ENCODE measurements around the gene PDZRN3.

PDZRN3 gene

GRCh38 chr3:73409138-73409763, 215.5 kb downstream of the PDZRN3 start:
- no peak for DNase-seq

- no peak for DNase-seq
Observed at GRCh38 chr3:73408634-73409033, 216.1 kb downstream of the PDZRN3 start.

- no peak for DNase-seq
Observed at GRCh38 chr3:73407577-73407976, 217.2 kb downstream of the PDZRN3 start.

- no peak for DNase-seq
Observed at GRCh38 chr3:73405853-73406252, 218.9 kb downstream of the PDZRN3 start.

- DNase-seq: no peak
Observed at GRCh38 chr3:73405000-73405399, 219.7 kb downstream of the PDZRN3 start.

GRCh38 chr3:73404435-73404834, 220.3 kb downstream of the PDZRN3 start:
- DNase-seq: no peak

GRCh38 chr3:73403444-73403843, 221.3 kb downstream of the PDZRN3 start:
- DNase-seq: no peak

GRCh38 chr3:73401616-73402279, 223.0 kb downstream of the PDZRN3 start:
- no peak for DNase-seq

- no peak for DNase-seq
Observed at GRCh38 chr3:73401059-73401458, 223.7 kb downstream of the PDZRN3 start.

GRCh38 chr3:73399666-73400253, 225.0 kb downstream of the PDZRN3 start:
- no peak for DNase-seq

- no peak for DNase-seq
Observed at GRCh38 chr3:73399106-73399505, 225.6 kb downstream of the PDZRN3 start.

- no peak for DNase-seq
Observed at GRCh38 chr3:73398084-73398483, 226.7 kb downstream of the PDZRN3 start.

- DNase-seq: no peak
Observed at GRCh38 chr3:73394240-73394639, 230.5 kb downstream of the PDZRN3 start.

- no peak for DNase-seq
Observed at GRCh38 chr3:73393005-73393404, 231.7 kb downstream of the PDZRN3 start.

GRCh38 chr3:73391984-73392383, 232.8 kb downstream of the PDZRN3 start:
- no peak for DNase-seq

GRCh38 chr3:73389928-73390327, 234.8 kb downstream of the PDZRN3 start:
- no peak for DNase-seq

GRCh38 chr3:73389117-73389813, 235.5 kb downstream of the PDZRN3 start:
- no peak for DNase-seq

GRCh38 chr3:73385568-73385967, 239.2 kb downstream of the PDZRN3 start:
- no peak for DNase-seq

- no peak for DNase-seq
Observed at GRCh38 chr3:73384091-73384906, 240.4 kb downstream of the PDZRN3 start.

GRCh38 chr3:73383470-73384049, 241.2 kb downstream of the PDZRN3 start:
- DNase-seq: no peak

GRCh38 chr3:73381551-73381950, 243.2 kb downstream of the PDZRN3 start:
- no peak for DNase-seq

- no peak for DNase-seq
Observed at GRCh38 chr3:73380735-73381532, 243.8 kb downstream of the PDZRN3 start.

Measured in cortex of kidney (tissue), 1 donor.